ACC112 (cell line): ENCODE measurements around the gene CEND1.
A peak's percentile ranks its signal among the peaks of the same experiment; 100 is the strongest.

ENCODE experiments used
- H2AFZ ChIP-seq: fragments of 200-600 bp; sonication (generic); one replicate; pipeline ENCODE4 v1.6.0; 2017; ENCODE audit warnings: antibody characterized with exemption, low read length; ENCODE audit not compliant: unreplicated experiment
- H3K27ac ChIP-seq: fragments of 200-600 bp; sonication (generic); 2 replicates; pipeline ENCODE4 v1.5.1; 2014; ENCODE audit warnings: low read depth, mild to moderate bottlenecking, antibody characterized with exemption, low read length, moderate library complexity
- H3K27me3 ChIP-seq: fragments of 200-600 bp; sonication (generic); 2 replicates; pipeline ENCODE4 v1.6.1; 2014; ENCODE audit warnings: mild to moderate bottlenecking, antibody characterized with exemption, low read length, moderate library complexity, mixed read lengths; ENCODE audit not compliant: insufficient read depth
- H3K36me3 ChIP-seq: fragments of 200-600 bp; sonication (generic); 2 replicates; pipeline ENCODE4 v1.6.1; 2016; ENCODE audit warnings: mild to moderate bottlenecking, antibody characterized with exemption, low read length, moderate library complexity, mixed read lengths; ENCODE audit not compliant: insufficient read depth
- H3K4me1 ChIP-seq: fragments of 200-600 bp; sonication (generic); one replicate; pipeline ENCODE4 v1.6.1; 2016; ENCODE audit warnings: low read length, mixed read lengths; ENCODE audit not compliant: insufficient read depth, unreplicated experiment, control insufficient read depth
- H3K4me3 ChIP-seq: fragments of 200-600 bp; sonication (generic); 2 replicates; pipeline ENCODE4 v1.5.1; 2014; ENCODE audit warnings: mild to moderate bottlenecking, low read depth, low read length
- H3K79me2 ChIP-seq: fragments of 200-600 bp; sonication (generic); one replicate; pipeline ENCODE4 v1.6.0; 2016; ENCODE audit warnings: low read length; ENCODE audit not compliant: control insufficient read depth, unreplicated experiment, insufficient read depth

Gene CEND1

GRCh38 chr11:794013-794765 lies 4.3 kb upstream of the CEND1 start:
- Histone ChIP-seq H3K27ac (no peak overlapping the region), H3K27me3 (no peaks in the 10 kb centered on the region), H3K4me1 (peaks cover 8% of the 10 kb centered on the region), H3K36me3 (no peaks in the 10 kb centered on the region), H3K79me2 (peaks cover 6% of the 10 kb centered on the region), H2AFZ (no peak overlapping the region), H3K4me3 (no peak overlapping the region)

GRCh38 chr11:793556-793955 lies 3.7 kb upstream of the CEND1 start:
- Histone ChIP-seq H3K27ac (no peak overlapping the region), H3K4me1 (peaks cover 8% of the 10 kb centered on the region), H3K79me2 (peaks cover 6% of the 10 kb centered on the region), H3K36me3 (no peaks in the 10 kb centered on the region), H3K4me3 (no peak overlapping the region), H2AFZ (no peak overlapping the region), H3K27me3 (no peaks in the 10 kb centered on the region)

GRCh38 chr11:792873-793272 lies 3.0 kb upstream of the CEND1 start:
- Histone ChIP-seq H3K79me2 (peaks cover 6% of the 10 kb centered on the region), H3K4me1 (peaks cover 8% of the 10 kb centered on the region), H3K36me3 (no peaks in the 10 kb centered on the region), H2AFZ (no peak overlapping the region), H3K4me3 (no peak overlapping the region), H3K27me3 (no peaks in the 10 kb centered on the region), H3K27ac (no peak overlapping the region)

- no peak overlapping the region for H3K4me3 ChIP-seq
- H2AFZ ChIP-seq = no peak overlapping the region
- no peaks in the 10 kb centered on the region for H3K27me3 ChIP-seq
- peaks cover 8% of the 10 kb centered on the region for H3K4me1 ChIP-seq
- no peaks in the 10 kb centered on the region for H3K36me3 ChIP-seq
- H3K27ac ChIP-seq = no peak overlapping the region
- H3K79me2 ChIP-seq = peaks cover 6% of the 10 kb centered on the region
These were observed 2.6 kb upstream of the CEND1 start for GRCh38 chr11:792535-792821.

GRCh38 chr11:791658-792534 lies 2.0 kb upstream of the CEND1 start:
- Histone ChIP-seq H3K36me3 (no peaks in the 10 kb centered on the region), H3K4me1 (peaks cover 6% of the 10 kb centered on the region), H3K4me3 (no peak overlapping the region), H3K27ac (no peak overlapping the region), H2AFZ (no peak overlapping the region), H3K27me3 (no peaks in the 10 kb centered on the region), H3K79me2 (peaks cover 6% of the 10 kb centered on the region)

- no peaks in the 10 kb centered on the region for H3K4me1 ChIP-seq
- H3K4me3 ChIP-seq = no peak overlapping the region
- no peaks in the 10 kb centered on the region for H3K27me3 ChIP-seq
These were observed 1.1 kb upstream of the CEND1 start for GRCh38 chr11:790721-791564.

GRCh38 chr11:788953-789940 lies 643 bp downstream of the CEND1 start:
- Histone ChIP-seq H3K4me3 (peak overlapping the region; percentile 39; the same call in 1 of the 2 replicates), H3K27ac (no peak overlapping the region), H3K4me1 (no peaks in the 10 kb centered on the region), H2AFZ (no peak overlapping the region), H3K36me3 (no peaks in the 10 kb centered on the region), H3K27me3 (no peaks in the 10 kb centered on the region), H3K79me2 (no peaks in the 10 kb centered on the region)

More at GRCh38 chr11:790721-791564, 1.1 kb upstream of the CEND1 start:
- Histone ChIP-seq H2AFZ (no peak overlapping the region), H3K36me3 (no peaks in the 10 kb centered on the region), H3K27ac (no peak overlapping the region), H3K79me2 (peaks cover 6% of the 10 kb centered on the region)

- no peaks in the 10 kb centered on the region for H3K27me3 ChIP-seq
- H3K4me3 ChIP-seq = no peak overlapping the region
- H3K4me1 ChIP-seq = no peaks in the 10 kb centered on the region
- H3K27ac ChIP-seq = no peak overlapping the region
- no peaks in the 10 kb centered on the region for H3K79me2 ChIP-seq
- no peaks in the 10 kb centered on the region for H3K36me3 ChIP-seq
- H2AFZ ChIP-seq = no peak overlapping the region
These were observed 1.8 kb downstream of the CEND1 start for GRCh38 chr11:788009-788640.

- H3K79me2 ChIP-seq = no peaks in the 10 kb centered on the region
- H3K27ac ChIP-seq = no peak overlapping the region
- no peaks in the 10 kb centered on the region for H3K4me1 ChIP-seq
- H3K27me3 ChIP-seq = no peaks in the 10 kb centered on the region
- H3K4me3 ChIP-seq = no peak overlapping the region
- no peak overlapping the region for H2AFZ ChIP-seq
- H3K36me3 ChIP-seq = no peaks in the 10 kb centered on the region
These were observed 2.7 kb downstream of the CEND1 start for GRCh38 chr11:787084-787675.
